Measurements from ENCODE around the gene IFT88.

- no peak for TF ChIP-seq CTCF (IDR thresholded peaks at IDR 0.05; ENCODE audit: low read depth, low read length)
- TF ChIP-seq POLR2A (IDR thresholded peaks at IDR 0.05; ENCODE audit: extremely low read depth, insufficient read length) = no peak
- TF ChIP-seq MAX (IDR thresholded peaks at IDR 0.05; ENCODE audit: low read depth, low read length) = no peak
Measured at GRCh38 chr13:20664351-20664750, 97.4 kb downstream of the IFT88 start.

Measured in NB4 (cell line).